NCI-H82 treated with DMSO at 0.1 percent for 48 hours (cell line): ENCODE measurements around the gene PRKN.
A peak's percentile ranks its signal among the peaks of the same experiment; 100 is the strongest.

Experiments
- DNase-seq: peaks from one replicate; lab custom pipeline; 2025; ENCODE audit not compliant: unreplicated experiment; lab: John Stamatoyannopoulos, UW

PRKN gene

GRCh38 chr6:161413355-161413771 lies 1314.2 kb downstream of the PRKN start:
- no peak for DNase-seq

DNA sequence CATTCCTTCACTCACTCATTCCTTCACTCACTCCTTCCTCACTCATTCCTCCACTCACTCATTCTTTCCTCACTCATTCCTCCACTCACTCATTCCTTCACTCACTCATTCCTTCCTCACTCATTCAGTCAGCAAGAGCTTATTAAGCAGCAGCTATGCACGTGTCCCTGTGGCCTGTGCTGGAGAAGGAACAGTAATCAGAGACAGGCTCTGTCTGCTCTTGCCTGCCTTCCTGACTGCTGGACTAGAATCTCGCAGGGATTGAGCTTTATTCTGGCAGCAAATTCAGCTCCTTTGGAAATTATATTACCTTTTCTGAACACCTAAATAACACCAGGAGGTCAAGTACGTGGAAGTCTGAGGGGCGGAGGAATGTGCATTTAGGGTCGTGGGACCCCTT lies 1314.8 kb downstream of the PRKN start:
- DNase-seq, result no peak

DNA sequence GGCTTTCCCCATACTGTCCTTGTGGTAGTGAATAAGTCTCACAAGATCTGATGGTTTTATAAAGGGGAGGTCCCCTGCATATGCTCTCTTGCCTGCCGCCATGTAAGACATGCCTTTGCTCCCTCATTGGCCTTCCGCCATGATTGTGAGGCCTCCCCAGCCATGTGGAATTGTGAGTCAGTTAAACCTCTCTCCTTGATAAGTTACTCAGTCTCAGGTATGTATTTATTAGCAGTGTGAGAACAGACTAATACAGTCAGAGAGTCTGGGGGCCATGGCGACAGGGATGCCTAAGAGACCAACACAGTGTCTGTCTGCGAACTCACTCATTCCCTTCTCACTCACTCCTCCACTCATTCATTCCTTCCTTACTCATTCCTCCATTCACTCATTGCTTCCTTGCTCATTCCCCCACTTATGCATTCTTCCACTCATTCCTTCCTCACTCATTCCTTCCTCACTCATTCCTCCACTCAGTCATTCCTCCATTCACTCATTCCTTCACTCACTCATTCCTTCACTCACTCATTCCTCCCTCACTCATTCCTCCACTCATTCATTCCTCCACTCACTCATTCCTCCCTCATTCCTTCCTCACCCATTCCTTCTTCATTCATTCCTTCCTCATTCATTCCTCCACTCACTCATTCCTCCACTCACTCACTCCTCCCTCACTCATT lies 1316.2 kb downstream of the PRKN start:
- no peak for DNase-seq

DNA sequence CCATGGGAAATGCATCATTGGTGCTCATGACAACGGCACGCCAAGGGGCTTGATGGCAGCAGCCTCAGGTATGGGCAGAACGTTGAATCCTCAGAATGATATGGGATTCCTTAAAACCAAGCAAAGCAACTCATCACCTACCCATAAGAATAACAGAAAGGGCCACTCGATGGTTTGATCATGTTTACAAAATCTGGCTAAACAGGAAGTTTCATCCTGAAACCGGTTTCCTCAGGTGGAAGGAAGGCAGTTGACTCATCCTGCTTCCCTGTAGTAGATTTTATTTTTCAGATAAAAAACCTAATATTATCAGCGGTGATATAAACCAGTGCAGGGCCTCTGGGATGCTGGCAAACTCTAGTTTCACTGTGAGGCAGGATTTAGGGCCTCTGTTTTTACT lies 1316.8 kb downstream of the PRKN start:
- no peak for DNase-seq

- no peak for DNase-seq
These were observed 1317.5 kb downstream of the PRKN start for GRCh38 chr6:161410076-161410475.

- DNase-seq, result no peak
These were observed 1318.2 kb downstream of the PRKN start for GRCh38 chr6:161409353-161409752.

GRCh38 chr6:161408041-161408440 lies 1319.5 kb downstream of the PRKN start:
- no peak for DNase-seq

GRCh38 chr6:161407581-161407980 lies 1320.0 kb downstream of the PRKN start:
- DNase-seq, result no peak

DNA sequence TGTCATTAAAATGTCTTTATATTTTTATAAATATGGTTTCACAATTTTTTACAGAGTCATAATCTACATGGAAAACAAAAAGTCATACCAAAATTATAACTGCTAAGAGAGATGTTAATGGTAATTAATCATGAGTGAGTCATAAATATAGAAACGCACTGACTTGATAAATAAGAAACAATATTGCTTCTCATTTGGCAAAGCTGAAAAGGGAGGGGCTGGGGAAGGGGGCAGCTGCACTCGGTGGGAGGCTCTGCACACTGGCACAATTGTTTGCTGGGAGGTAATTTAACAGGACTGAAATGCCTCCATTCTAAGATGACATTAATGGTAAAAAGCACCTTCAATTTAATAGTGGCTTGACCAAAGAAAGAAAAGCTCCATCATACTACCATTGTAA lies 1320.5 kb downstream of the PRKN start:
- DNase-seq, result no peak

DNA sequence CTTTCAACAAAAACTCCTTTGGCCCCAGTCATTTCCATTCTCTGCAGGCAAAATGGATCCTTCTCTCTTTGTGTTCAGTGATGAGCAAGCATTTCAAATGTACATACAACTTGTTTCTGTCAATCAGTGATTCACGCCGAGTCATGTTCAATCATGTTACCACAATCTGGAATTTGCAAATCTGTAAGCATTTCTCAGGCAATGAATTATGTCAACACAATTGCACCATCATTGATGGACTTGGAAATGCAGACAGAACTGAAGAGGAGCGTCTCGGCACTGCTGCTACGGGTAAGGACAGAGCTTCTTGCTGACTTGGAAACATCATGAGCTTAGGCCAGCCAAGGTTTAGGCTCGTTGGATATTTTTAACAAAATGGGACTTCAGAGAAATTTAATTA lies 1320.9 kb downstream of the PRKN start:
- no peak for DNase-seq

- DNase-seq, result no peak
These were observed 1322.1 kb downstream of the PRKN start for GRCh38 chr6:161405418-161405817.

- DNase-seq, result no peak
These were observed 1323.8 kb downstream of the PRKN start for GRCh38 chr6:161403717-161404116.

- DNase-seq, result no peak
These were observed 1325.8 kb downstream of the PRKN start for GRCh38 chr6:161401587-161402309.

GRCh38 chr6:161400671-161401070 lies 1326.9 kb downstream of the PRKN start:
- DNase-seq, result no peak

GRCh38 chr6:161396539-161396938 lies 1331.0 kb downstream of the PRKN start:
- no peak for DNase-seq

DNA sequence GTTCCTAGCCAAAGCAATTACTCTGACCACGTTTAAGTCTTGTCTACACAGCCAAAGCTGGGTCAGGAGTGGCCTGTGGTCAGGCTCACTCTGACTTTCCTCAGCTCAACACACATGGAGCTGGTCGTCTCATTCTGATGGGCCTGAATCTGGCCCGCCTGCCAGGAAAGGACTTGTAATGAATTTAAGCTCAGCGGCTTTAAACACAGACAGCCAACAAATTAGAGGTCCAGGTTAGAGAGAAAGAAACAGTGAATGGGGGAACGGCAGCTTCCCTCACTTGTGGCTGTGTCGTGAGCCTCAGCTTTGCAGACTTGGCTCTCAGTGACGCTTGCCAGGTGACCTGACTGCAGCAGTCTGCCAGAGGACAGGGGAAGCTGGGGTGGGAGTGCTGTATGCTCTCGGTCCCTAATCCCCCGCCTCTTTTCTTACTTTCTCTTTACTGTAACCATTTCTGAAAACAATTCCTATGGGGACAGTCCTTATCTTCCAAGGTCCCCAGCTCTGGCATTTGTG lies 1331.8 kb downstream of the PRKN start:
- DNase-seq, result no peak

DNA sequence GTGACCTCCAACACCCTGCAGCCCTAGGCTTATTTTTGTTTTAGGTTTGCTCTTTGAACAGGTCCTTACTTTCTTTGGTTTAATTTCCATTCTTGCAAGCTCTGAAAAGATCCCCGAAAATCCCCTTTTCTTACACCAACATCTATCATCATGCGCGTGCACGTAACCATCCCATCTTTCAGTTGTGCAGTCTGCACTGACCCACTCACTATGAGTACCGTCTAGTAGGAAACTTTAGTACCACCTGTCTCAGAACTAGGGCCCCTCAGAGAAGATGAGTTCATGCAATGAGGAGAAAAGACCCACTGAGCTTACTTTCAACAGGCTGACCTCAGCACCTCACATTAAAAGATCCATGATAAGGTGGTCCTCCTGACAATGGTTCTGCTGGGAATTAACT lies 1333.1 kb downstream of the PRKN start:
- DNase-seq, result no peak

GRCh38 chr6:161393839-161394364 lies 1333.7 kb downstream of the PRKN start:
- peak; percentile 5 for DNase-seq

DNA sequence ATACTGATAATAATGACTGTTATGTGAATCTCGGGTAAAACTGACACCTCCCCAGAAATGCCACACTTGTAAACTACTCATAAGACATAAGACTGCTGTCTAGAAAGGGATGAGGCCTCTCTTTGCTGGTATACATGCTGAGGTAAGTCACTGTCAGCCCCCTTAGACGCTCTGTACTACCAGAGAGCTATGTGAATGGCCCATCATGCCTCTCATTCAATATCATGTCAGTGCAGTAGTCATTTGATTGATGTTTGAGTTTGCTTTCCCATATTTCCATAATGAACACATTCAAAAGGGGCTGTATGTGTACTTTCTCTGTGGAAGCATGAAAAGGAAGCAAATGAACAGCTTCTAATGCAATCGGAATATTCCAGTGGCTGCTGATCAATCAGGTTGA lies 1334.3 kb downstream of the PRKN start:
- no peak for DNase-seq

GRCh38 chr6:161389756-161390155 lies 1337.8 kb downstream of the PRKN start:
- no peak for DNase-seq

- DNase-seq, result no peak
These were observed 1343.6 kb downstream of the PRKN start for GRCh38 chr6:161383951-161384350.

- DNase-seq, result no peak
These were observed 1347.6 kb downstream of the PRKN start for GRCh38 chr6:161379834-161380582.
